ENCODE results near the gene ABHD14A. TPM values are rescaled to one million over a fixed set of nuclear protein-coding genes. Genes with fewer than 3 reads are reported as not detected.

ABHD14A gene
- total and polyA plus RNA-seq, 2 of the 13 experiments (the other 11 are each of a cell fraction or from before 2014, with no cell fraction given) = 29.5 to 46.9 TPM

DNA sequence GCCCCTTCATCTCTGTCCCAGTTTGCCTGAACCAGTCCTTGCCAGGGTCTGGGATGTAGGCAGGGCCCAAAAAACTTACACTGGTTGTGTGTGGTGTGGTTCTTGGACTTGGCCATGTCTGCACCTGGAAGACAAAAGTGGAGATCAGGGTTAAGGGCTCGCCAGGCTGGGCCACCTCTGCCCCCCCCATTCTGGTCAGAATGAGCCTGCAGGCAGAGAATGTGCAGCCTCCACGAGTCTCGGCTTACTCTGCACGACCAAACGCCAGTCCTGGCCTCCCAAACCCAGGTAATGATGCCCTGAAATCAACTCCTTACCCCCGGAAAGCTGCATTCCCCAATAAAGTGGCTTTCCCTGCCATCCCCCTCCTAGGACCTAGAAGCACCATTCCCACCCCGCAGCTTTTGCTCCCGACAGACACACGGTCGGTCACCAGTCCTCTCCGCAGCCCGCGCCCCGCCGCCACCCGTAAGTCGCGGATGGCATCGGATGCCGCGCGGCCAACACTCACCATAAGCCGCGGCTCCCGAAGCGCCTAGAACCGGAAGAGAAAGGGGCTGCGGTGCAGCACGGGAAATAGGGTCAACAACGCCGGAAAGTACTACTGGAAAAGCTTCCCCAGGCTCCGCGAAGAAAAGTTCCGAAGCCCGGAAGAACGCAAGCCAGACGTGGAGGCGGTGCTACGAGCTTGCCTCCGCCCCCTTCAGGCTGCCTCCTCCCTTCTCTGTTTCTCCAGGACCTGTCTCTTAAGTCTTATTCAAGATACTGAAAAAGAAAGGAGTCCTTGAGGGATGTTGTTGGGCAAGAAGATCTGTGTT lies 20.7 kb downstream of the ABHD14A start, which contains the start of gene RPL29 (continued):
- TF ChIP-seq ZNF709 (CRISPR knock-in tag; IDR thresholded peaks at IDR 0.05) = no peak; the same call in 1 of the 2 replicates
- TF ChIP-seq KAT7 (CRISPR knock-in tag; IDR thresholded peaks at IDR 0.05; ENCODE audit: borderline replicate concordance) = peak; percentile 80; the same call in 1 of the 2 replicates
- TF ChIP-seq ZNF724P (CRISPR knock-in tag; IDR thresholded peaks at IDR 0.05; ENCODE audit: borderline replicate concordance) = no peak; the same call in 1 of the 2 replicates
- no peak; the same call in none of the 2 replicates for TF ChIP-seq ZNF773 (CRISPR knock-in tag; IDR thresholded peaks at IDR 0.05; ENCODE audit: borderline replicate concordance)
- TF ChIP-seq AKAP8 (CRISPR knock-in tag; IDR thresholded peaks at IDR 0.05) = peak; percentile 43; the same call in 1 of the 2 replicates
- TF ChIP-seq EEA1 (CRISPR knock-in tag; IDR thresholded peaks at IDR 0.05; ENCODE audit: borderline replicate concordance) = peak; percentile 48; the same call in 1 of the 2 replicates
- TF ChIP-seq SRY (CRISPR knock-in tag; IDR thresholded peaks at IDR 0.05) = peak; percentile 81
- TF ChIP-seq SRSF1 (optimal IDR thresholded peaks at IDR 0.05; ENCODE audit: low read depth, low read length) = peak; percentile 96
- TF ChIP-seq NR2F2 (IDR thresholded peaks at IDR 0.05; ENCODE audit: borderline replicate concordance, low read depth) = peak; percentile 60; the same call in 1 of the 2 replicates
- TF ChIP-seq SNRNP70 (IDR thresholded peaks at IDR 0.05; ENCODE audit: low read depth, low read length) = no peak
- TF ChIP-seq, protein P1, sequence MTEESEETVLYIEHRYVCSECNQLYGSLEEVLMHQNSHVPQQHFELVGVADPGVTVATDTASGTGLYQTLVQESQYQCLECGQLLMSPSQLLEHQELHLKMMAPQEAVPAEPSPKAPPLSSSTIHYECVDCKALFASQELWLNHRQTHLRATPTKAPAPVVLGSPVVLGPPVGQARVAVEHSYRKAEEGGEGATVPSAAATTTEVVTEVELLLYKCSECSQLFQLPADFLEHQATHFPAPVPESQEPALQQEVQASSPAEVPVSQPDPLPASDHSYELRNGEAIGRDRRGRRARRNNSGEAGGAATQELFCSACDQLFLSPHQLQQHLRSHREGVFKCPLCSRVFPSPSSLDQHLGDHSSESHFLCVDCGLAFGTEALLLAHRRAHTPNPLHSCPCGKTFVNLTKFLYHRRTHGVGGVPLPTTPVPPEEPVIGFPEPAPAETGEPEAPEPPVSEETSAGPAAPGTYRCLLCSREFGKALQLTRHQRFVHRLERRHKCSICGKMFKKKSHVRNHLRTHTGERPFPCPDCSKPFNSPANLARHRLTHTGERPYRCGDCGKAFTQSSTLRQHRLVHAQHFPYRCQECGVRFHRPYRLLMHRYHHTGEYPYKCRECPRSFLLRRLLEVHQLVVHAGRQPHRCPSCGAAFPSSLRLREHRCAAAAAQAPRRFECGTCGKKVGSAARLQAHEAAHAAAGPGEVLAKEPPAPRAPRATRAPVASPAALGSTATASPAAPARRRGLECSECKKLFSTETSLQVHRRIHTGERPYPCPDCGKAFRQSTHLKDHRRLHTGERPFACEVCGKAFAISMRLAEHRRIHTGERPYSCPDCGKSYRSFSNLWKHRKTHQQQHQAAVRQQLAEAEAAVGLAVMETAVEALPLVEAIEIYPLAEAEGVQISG (CRISPR knock-in tag; IDR thresholded peaks at IDR 0.05) = peak; percentile 96
- peak; percentile 82 for TF ChIP-seq ZFY (CRISPR knock-in tag; IDR thresholded peaks at IDR 0.05)
- TF ChIP-seq ZFP36 (IDR thresholded peaks at IDR 0.05; ENCODE audit: borderline replicate concordance, low read depth, low read length, partially characterized antibody) = no peak
- TF ChIP-seq ZNF34 (CRISPR knock-in tag; IDR thresholded peaks at IDR 0.05; ENCODE audit: borderline replicate concordance) = no peak
- TF ChIP-seq ZNF792 (CRISPR knock-in tag; IDR thresholded peaks at IDR 0.05) = peak; percentile 81
- TF ChIP-seq ZNF382 (CRISPR knock-in tag; IDR thresholded peaks at IDR 0.05; ENCODE audit: borderline replicate concordance) = no peak
- TF ChIP-seq, protein P2, sequence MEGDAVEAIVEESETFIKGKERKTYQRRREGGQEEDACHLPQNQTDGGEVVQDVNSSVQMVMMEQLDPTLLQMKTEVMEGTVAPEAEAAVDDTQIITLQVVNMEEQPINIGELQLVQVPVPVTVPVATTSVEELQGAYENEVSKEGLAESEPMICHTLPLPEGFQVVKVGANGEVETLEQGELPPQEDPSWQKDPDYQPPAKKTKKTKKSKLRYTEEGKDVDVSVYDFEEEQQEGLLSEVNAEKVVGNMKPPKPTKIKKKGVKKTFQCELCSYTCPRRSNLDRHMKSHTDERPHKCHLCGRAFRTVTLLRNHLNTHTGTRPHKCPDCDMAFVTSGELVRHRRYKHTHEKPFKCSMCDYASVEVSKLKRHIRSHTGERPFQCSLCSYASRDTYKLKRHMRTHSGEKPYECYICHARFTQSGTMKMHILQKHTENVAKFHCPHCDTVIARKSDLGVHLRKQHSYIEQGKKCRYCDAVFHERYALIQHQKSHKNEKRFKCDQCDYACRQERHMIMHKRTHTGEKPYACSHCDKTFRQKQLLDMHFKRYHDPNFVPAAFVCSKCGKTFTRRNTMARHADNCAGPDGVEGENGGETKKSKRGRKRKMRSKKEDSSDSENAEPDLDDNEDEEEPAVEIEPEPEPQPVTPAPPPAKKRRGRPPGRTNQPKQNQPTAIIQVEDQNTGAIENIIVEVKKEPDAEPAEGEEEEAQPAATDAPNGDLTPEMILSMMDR (CRISPR knock-in tag; IDR thresholded peaks at IDR 0.05) = peak; percentile 49
- TF ChIP-seq RFX5 (IDR thresholded peaks at IDR 0.05; ENCODE audit: low read depth, low read length) = no peak
- TF ChIP-seq SNAPC2 (CRISPR knock-in tag; IDR thresholded peaks at IDR 0.05) = 0 out of 2 replicates have a peak, but pooled peaks have one; percentile 86
- TF ChIP-seq FOXO1 (CRISPR knock-in tag; IDR thresholded peaks at IDR 0.05) = peak; percentile 80
- TF ChIP-seq SMAD3 (CRISPR knock-in tag; IDR thresholded peaks at IDR 0.05) = no peak
- TF ChIP-seq, protein P3, sequence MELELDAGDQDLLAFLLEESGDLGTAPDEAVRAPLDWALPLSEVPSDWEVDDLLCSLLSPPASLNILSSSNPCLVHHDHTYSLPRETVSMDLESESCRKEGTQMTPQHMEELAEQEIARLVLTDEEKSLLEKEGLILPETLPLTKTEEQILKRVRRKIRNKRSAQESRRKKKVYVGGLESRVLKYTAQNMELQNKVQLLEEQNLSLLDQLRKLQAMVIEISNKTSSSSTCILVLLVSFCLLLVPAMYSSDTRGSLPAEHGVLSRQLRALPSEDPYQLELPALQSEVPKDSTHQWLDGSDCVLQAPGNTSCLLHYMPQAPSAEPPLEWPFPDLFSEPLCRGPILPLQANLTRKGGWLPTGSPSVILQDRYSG (CRISPR knock-in tag; IDR thresholded peaks at IDR 0.05) = peak; percentile 76; the same call in 1 of the 2 replicates
- TF ChIP-seq FOXP1 (IDR thresholded peaks at IDR 0.05) = no peak
- no peak for TF ChIP-seq FOXP1 (CRISPR knock-in tag; IDR thresholded peaks at IDR 0.05)
- peak; percentile 96 for TF ChIP-seq SP140L (CRISPR knock-in tag; IDR thresholded peaks at IDR 0.05; ENCODE audit: borderline replicate concordance)

All from HepG2 (cell line).